GM12878 (cell line): Measurements from ENCODE around the gene PNMA6F. TPM values are rescaled to one million over a fixed set of nuclear protein-coding genes. Genes with fewer than 3 reads are reported as not detected.

Experiments used
- ATAC-seq: fragments of 200-7000 bp; cut with Tn5 transposase; 3 replicates; pipeline ENCODE4 v1.9.1; 2020; ENCODE audit warnings: mild to moderate bottlenecking, moderate library complexity
- BruUV-seq: library from RNA; stranded (reverse); fragments of 400-500 nt; replicated peaks from 2 replicates; lab custom pipeline; 2021; lab: Mats Ljungman, UMichigan
- CTCF ChIA-PET: fragments of 300-600 bp; sonication (Branson Sonifier 250); formaldehyde crosslinking; extraction: SDS; loops from one replicate; lab custom pipeline; 2021; ENCODE audit warnings: inconsistent platforms; lab: Yijun Ruan, JAX
- POLR2A ChIA-PET: fragments of 350-600 bp; formaldehyde crosslinking; extraction: SDS; loops from one replicate; lab custom pipeline; 2021; ENCODE audit warnings: inconsistent platforms; lab: Charles Lee
- RAD21 ChIA-PET: fragments of 300-600 bp; sonication (Branson Sonifier 250); formaldehyde crosslinking; loops from one replicate; lab custom pipeline; 2023; ENCODE audit warnings: antibody characterized with exemption; ENCODE audit not compliant: unreplicated experiment; lab: Charles Lee
- SMC1A ChIA-PET: fragments of 300-600 bp; sonication (Branson Sonifier 250); formaldehyde crosslinking; loops from one replicate; lab custom pipeline; 2023; ENCODE audit not compliant: unreplicated experiment, uncharacterized antibody; lab: Charles Lee
- DNase-seq: peaks from one replicate; pipeline ENCODE4 v3.0.0-alpha.2; 2011; ENCODE audit warnings: low read depth, low spot score
- FAIRE-seq: peaks from 3 replicates; lab custom pipeline; 2011; peaks lifted over from hg19 to GRCh38; lab: Jason Lieb, UNC
- H2AFZ ChIP-seq: 2 replicates; pipeline ENCODE4 v1.6.0; 2011; ENCODE audit warnings: low read depth, low read length, control low read depth; ENCODE audit not compliant: control insufficient read depth
- H3K27ac ChIP-seq: 2 replicates; pipeline ENCODE4 v1.5.1; 2011; ENCODE audit warnings: control low read depth; ENCODE audit not compliant: control insufficient read depth, insufficient read depth
- H3K27me3 ChIP-seq, 2 experiments: replicated peaks in 1 of 2; 2 replicates each; pipeline versions ENCODE4 v1.6.0 to v1.6.1; 2011; ENCODE audit warnings: low read length in 1 of 2; ENCODE audit not compliant: control insufficient read depth in 2 of 2, insufficient read depth in 2 of 2
- H3K36me3 ChIP-seq, 2 experiments: 2 replicates each; pipeline ENCODE4 v1.5.1; 2011; ENCODE audit warnings: low read length in 1 of 2; ENCODE audit not compliant: control insufficient read depth in 2 of 2, insufficient read depth in 2 of 2
- H3K4me1 ChIP-seq: 2 replicates; pipeline ENCODE4 v1.6.1; 2011; ENCODE audit warnings: mild to moderate bottlenecking, low read length, moderate library complexity, mixed read lengths; ENCODE audit not compliant: control insufficient read depth, insufficient read depth
- H3K4me2 ChIP-seq: 2 replicates; pipeline ENCODE4 v1.6.0; 2011; ENCODE audit warnings: control low read depth; ENCODE audit not compliant: control insufficient read depth, insufficient read depth
- H3K4me3 ChIP-seq: fragments of 200-600 bp; sonication (generic); 2 replicates; pipeline ENCODE4 v1.5.1; 2016
- H3K79me2 ChIP-seq: 2 replicates; pipeline ENCODE4 v1.6.0; 2011; ENCODE audit warnings: low read length; ENCODE audit not compliant: control insufficient read depth, insufficient read depth
- H3K9ac ChIP-seq: 2 replicates; pipeline ENCODE4 v1.8.0; 2011; ENCODE audit warnings: low read length, control low read depth, mixed read lengths; ENCODE audit not compliant: control insufficient read depth, insufficient read depth
- H3K9me3 ChIP-seq: replicated peaks from 3 replicates; pipeline ENCODE4 v1.5.1; 2011; ENCODE audit warnings: mild to moderate bottlenecking, low read length; ENCODE audit not compliant: control insufficient read depth, insufficient read depth
- H4K20me1 ChIP-seq: 2 replicates; pipeline ENCODE4 v1.6.0; 2011; ENCODE audit not compliant: control insufficient read depth, insufficient read depth
- BCL11A ChIP-seq: IDR thresholded peaks from 2 replicates; pipeline ENCODE4 v1.6.1; 2011; ENCODE audit warnings: low read depth, low read length
- LARP7 ChIP-seq: fragments of 450-650 bp; IDR thresholded peaks from 2 replicates; pipeline ENCODE4 v1.6.1; 2017; ENCODE audit warnings: mild to moderate bottlenecking
- POU2F2 ChIP-seq: IDR thresholded peaks from 3 replicates; pipeline ENCODE4 v1.6.1; 2011; ENCODE audit warnings: low read depth, mild to moderate bottlenecking, low read length, borderline replicate concordance
- SUZ12 ChIP-seq: fragments of 200-600 bp; sonication (generic); IDR thresholded peaks from one replicate; pipeline ENCODE4 v1.6.1; 2018; ENCODE audit warnings: antibody characterized with exemption, mild to moderate bottlenecking; ENCODE audit not compliant: unreplicated experiment
- ZNF384 ChIP-seq: IDR thresholded peaks from 2 replicates; pipeline ENCODE4 v1.6.1; 2012; ENCODE audit warnings: low read depth, mild to moderate bottlenecking, low read length, improper control_type of control experiment, borderline replicate concordance
- WGBS: methylation state at CpG from one replicate; pipeline ENCODE4 v1.1.6; 2016; ENCODE audit warnings: low lambda C conversion rate; ENCODE audit not compliant: insufficient replicate concordance, insufficient coverage; ENCODE audit errors: missing lambda C conversion rate; 5-methylcytosine and 5-hydroxymethylcytosine counted together
- in situ Hi-C: fragments of 300-500 bp; cut with MboI; formaldehyde crosslinking; loops from 9 replicates; pipeline ENCODE4 v1.14.3; 2018; ENCODE audit warnings: mixed read lengths
- intact Hi-C: fragments of 100-400 bp; cut with micrococcal nuclease; formaldehyde crosslinking; loops from one replicate; pipeline ENCODE4 v1.14.2; 2022; ENCODE audit not compliant: unreplicated experiment
- polyA plus RNA-seq, 11 experiments: library from polyadenylated mRNA; depleted of rRNA in 4 of 11; unstranded in 6 of 11; stranded (reverse) in 5 of 11; fragments of >200 nt; fragmentation: Nextera tagmentation in 4 of 11; fragmentation: Illumina TruSeq in 1 of 11; extraction: Ambion mirVana in 4 of 11; extraction: Trizol in 1 of 11; gene quantifications; 1 replicate in 1 of 11; 2 replicates in 10 of 11; pipeline versions ENCODE4 v1.2.1 to v1.2.3, GENCODE V29; 2011 to 2016; ENCODE audit warnings: inconsistent platforms in 2 of 11, missing spikeins in 2 of 11, low read depth in 1 of 11
- total RNA-seq, 4 experiments: library from RNA; depleted of rRNA in 3 of 4; stranded (reverse); fragments of >200 nt in 3 of 4; fragmentation: Illumina TruSeq in 1 of 4; extraction: Trizol in 1 of 4; gene quantifications; 2 replicates each; pipeline versions ENCODE4 v1.2.1 to v1.2.3, GENCODE V29; 2013 to 2021
- TF ChIP-seq, protein P1 (sequence below): fragments of 450-650 bp; IDR thresholded peaks from 2 replicates; pipeline ENCODE4 v1.6.1; 2017; ENCODE audit warnings: mild to moderate bottlenecking, moderate library complexity
- TF ChIP-seq, protein P2 (sequence below): IDR thresholded peaks from 2 replicates; pipeline ENCODE4 v1.6.1; 2011; ENCODE audit warnings: borderline replicate concordance, low read depth, mild to moderate bottlenecking, moderate library complexity, mixed read lengths, low read length; ENCODE audit not compliant: insufficient read depth; ENCODE audit errors: extremely low read length

Gene PNMA6F
- total and polyA plus RNA-seq, 10 of the 15 experiments (the other 5 are each of a cell fraction or from before 2014, with no cell fraction given): not detected

DNA sequence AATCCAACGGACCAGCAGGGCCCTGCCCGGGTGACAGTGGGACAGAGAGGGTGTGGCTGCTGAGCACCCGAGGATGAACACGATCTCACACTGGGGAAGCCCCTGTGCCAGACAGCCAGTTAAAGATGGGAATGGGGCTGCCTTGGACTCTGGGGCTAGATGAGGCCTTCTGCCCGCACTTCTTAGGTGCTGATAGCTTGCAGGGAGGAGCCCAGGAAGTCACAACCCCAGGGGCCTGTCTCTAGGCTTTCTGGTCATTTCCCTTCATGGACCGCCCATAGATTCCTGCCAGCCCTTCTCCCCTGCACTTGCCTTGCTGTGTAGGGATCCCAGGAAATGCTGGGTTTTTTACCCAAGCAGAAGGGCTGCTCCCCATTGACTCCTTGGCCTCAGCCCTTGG, 18.5 kb upstream of the PNMA6F start (continued):
- TF ChIP-seq, protein P1, sequence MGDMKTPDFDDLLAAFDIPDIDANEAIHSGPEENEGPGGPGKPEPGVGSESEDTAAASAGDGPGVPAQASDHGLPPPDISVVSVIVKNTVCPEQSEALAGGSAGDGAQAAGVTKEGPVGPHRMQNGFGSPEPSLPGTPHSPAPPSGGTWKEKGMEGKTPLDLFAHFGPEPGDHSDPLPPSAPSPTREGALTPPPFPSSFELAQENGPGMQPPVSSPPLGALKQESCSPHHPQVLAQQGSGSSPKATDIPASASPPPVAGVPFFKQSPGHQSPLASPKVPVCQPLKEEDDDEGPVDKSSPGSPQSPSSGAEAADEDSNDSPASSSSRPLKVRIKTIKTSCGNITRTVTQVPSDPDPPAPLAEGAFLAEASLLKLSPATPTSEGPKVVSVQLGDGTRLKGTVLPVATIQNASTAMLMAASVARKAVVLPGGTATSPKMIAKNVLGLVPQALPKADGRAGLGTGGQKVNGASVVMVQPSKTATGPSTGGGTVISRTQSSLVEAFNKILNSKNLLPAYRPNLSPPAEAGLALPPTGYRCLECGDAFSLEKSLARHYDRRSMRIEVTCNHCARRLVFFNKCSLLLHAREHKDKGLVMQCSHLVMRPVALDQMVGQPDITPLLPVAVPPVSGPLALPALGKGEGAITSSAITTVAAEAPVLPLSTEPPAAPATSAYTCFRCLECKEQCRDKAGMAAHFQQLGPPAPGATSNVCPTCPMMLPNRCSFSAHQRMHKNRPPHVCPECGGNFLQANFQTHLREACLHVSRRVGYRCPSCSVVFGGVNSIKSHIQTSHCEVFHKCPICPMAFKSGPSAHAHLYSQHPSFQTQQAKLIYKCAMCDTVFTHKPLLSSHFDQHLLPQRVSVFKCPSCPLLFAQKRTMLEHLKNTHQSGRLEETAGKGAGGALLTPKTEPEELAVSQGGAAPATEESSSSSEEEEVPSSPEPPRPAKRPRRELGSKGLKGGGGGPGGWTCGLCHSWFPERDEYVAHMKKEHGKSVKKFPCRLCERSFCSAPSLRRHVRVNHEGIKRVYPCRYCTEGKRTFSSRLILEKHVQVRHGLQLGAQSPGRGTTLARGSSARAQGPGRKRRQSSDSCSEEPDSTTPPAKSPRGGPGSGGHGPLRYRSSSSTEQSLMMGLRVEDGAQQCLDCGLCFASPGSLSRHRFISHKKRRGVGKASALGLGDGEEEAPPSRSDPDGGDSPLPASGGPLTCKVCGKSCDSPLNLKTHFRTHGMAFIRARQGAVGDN: no peak
- no peak for TF ChIP-seq LARP7
- no peak for TF ChIP-seq BCL11A
- TF ChIP-seq, all 136 proteins: peak for 0

DNA sequence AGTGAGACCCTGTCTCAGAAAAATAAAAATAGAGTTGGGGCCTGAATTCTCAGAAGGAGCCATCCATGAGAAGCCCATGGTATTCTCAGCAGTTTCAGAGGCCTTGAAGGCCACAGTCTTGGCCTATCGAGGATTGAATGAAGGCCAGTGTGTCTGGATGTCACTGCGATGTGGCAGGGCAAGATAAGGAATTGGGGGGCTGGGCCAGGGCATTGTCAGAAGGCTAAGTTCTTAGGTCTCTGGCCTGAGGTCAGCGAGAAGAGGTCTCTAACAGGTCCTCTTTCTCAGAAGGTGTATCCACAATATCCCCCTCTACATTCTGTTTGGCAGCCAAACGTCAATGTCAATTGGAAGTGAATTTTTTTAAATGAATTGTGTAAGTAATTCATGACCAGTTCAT, 18.1 kb upstream of the PNMA6F start:
- in situ Hi-C loops: no loop called here
- Histone ChIP-seq H3K9ac (no peak overlapping the region), H3K36me3 (peaks cover 0 to 5% of the 10 kb centered on the region in 2 experiments; a peak in 1 of 4 replicates), H3K4me2 (no peak overlapping the region), H3K4me3 (no peak overlapping the region), H3K27me3 (no peaks in the 10 kb centered on the region), H3K9me3 (no peaks in the 10 kb centered on the region; the same call in 2 of the 3 replicates), H4K20me1 (no peaks in the 10 kb centered on the region), H3K4me1 (peaks cover 6% of the 10 kb centered on the region; the same call in 1 of the 2 replicates), H2AFZ (no peak overlapping the region), H3K79me2 (peaks cover 33% of the 10 kb centered on the region), H3K27ac (no peak overlapping the region)
- POLR2A ChIA-PET: no interaction called here
- RAD21 ChIA-PET: no interaction called here
- BruUV-seq: no TSS peak
- TF ChIP-seq SUZ12 (no peak), POU2F2 (no peak), ZNF384 (no peak)
- TF ChIP-seq, protein P2, sequence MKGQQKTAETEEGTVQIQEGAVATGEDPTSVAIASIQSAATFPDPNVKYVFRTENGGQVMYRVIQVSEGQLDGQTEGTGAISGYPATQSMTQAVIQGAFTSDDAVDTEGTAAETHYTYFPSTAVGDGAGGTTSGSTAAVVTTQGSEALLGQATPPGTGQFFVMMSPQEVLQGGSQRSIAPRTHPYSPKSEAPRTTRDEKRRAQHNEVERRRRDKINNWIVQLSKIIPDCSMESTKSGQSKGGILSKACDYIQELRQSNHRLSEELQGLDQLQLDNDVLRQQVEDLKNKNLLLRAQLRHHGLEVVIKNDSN: no peak
- ATAC-seq (no peak), DNase-seq (no peak), FAIRE-seq (no peak)
- intact Hi-C loops: no loop called here
- CTCF ChIA-PET: interaction anchor here (1.0 kb wide), 1 partner anchor 94 kb away, joined by 3 read pairs; no protein-coding TSS in a partner anchor
- 74% methylated on average over 4 of the region's 4 CpGs for WGBS
- SMC1A ChIA-PET: no interaction called here
